ENCODE results near the gene AGO4. TPM values are rescaled to one million over a fixed set of nuclear protein-coding genes. Genes with fewer than 3 reads are reported as not detected.

The AGO4 gene
- total and polyA plus RNA-seq, 2 experiments from 2014 or later = 5.2 to 12.4 TPM

DNA sequence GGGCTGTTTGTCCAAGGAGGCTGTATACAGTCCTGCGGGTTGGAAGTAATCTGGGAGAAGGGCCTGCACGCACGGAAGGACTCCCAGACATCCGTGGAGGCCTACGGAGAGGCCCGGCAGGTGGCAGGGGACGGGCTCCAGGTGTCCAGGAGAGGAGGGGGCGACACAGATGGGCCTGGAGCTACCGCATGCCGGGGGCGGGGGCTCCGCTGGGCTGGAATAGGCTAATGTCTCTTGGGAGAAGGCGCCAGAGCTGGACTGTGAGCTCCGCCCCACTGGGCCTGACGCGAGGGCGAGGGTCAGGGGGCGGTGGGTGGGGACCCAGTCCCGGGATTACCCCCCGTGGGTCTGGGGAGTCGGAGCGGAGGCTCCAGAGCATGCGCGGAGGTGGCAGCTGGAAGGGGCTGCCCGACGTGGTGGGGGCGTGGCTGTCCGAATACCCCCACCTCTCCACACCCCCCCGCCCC lies 75.9 kb downstream of the AGO4 start:
- Histone ChIP-seq H3K4me1 (ENCODE audit: insufficient read depth) (peaks cover 35% of the 10 kb centered on the region), H3K36me3 (replicated peaks; ENCODE audit: insufficient read depth, low read depth) (no peaks in the 10 kb centered on the region), H2AFZ (peak overlapping the region; percentile 96), H3K79me2 (peaks cover 50% of the 10 kb centered on the region), H3K9me3 (ENCODE audit: low read depth) (no peaks in the 10 kb centered on the region), H3K4me2 (peak overlapping the region; percentile 98), H3K9me2 (replicated peaks; ENCODE audit: insufficient read depth) (no peaks in the 10 kb centered on the region), H3K27ac (peak overlapping the region; percentile 90), H3K27me3 (no peaks in the 10 kb centered on the region), H4K20me1 (ENCODE audit: insufficient read depth, poor library complexity, severe bottlenecking) (peaks cover 15% of the 10 kb centered on the region), H3K4me3 (peak overlapping the region; percentile 99)
- TF ChIP-seq EZH2 (IDR thresholded peaks at IDR 0.05; ENCODE audit: borderline replicate concordance) = no peak
- no peak for TF ChIP-seq EZH2phosphoT487 (IDR thresholded peaks at IDR 0.05; ENCODE audit: low read depth, severe bottlenecking, unreplicated experiment)
- TF ChIP-seq, protein P1, sequence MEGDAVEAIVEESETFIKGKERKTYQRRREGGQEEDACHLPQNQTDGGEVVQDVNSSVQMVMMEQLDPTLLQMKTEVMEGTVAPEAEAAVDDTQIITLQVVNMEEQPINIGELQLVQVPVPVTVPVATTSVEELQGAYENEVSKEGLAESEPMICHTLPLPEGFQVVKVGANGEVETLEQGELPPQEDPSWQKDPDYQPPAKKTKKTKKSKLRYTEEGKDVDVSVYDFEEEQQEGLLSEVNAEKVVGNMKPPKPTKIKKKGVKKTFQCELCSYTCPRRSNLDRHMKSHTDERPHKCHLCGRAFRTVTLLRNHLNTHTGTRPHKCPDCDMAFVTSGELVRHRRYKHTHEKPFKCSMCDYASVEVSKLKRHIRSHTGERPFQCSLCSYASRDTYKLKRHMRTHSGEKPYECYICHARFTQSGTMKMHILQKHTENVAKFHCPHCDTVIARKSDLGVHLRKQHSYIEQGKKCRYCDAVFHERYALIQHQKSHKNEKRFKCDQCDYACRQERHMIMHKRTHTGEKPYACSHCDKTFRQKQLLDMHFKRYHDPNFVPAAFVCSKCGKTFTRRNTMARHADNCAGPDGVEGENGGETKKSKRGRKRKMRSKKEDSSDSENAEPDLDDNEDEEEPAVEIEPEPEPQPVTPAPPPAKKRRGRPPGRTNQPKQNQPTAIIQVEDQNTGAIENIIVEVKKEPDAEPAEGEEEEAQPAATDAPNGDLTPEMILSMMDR (IDR thresholded peaks at IDR 0.05; ENCODE audit: poor library complexity) = no peak
- DNase-seq (ENCODE audit: low spot score) = peak; percentile 82
- 0% methylated on average over 8 of the region's 29 CpGs for WGBS (ENCODE audit: low lambda C conversion rate, missing lambda C conversion rate)

DNA sequence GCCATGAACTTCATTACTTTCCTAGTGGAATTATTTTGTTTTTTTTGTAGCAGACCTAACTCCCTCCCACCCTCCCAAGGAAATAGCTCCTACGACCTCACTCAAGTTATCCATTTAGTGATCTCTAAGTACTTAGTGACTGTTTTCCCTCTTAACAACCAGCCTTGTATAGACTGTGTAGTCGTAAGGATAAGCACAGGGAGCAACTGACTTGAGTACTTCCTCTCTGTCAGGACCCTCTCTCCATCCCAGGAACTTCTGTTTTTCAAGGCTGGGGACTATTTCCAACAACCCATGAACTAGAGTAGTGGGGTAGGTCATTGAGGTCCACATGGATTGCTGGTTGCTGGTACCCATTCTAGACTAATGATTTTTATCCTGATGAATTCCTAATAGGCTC lies 77.1 kb downstream of the AGO4 start:
- no peaks in the 10 kb centered on the region for H3K27me3 ChIP-seq
- H3K27ac ChIP-seq = peak overlapping the region; percentile 90
- DNase-seq (ENCODE audit: low spot score) = no peak
- peaks cover 15% of the 10 kb centered on the region for H4K20me1 ChIP-seq (ENCODE audit: insufficient read depth, poor library complexity, severe bottlenecking)
- TF ChIP-seq, protein P1 (IDR thresholded peaks at IDR 0.05; ENCODE audit: poor library complexity) = no peak
- no peak for TF ChIP-seq EZH2 (IDR thresholded peaks at IDR 0.05; ENCODE audit: borderline replicate concordance)
- no peak for TF ChIP-seq EZH2phosphoT487 (IDR thresholded peaks at IDR 0.05; ENCODE audit: low read depth, severe bottlenecking, unreplicated experiment)
- no peaks in the 10 kb centered on the region for H3K9me2 ChIP-seq (replicated peaks; ENCODE audit: insufficient read depth)
- H3K79me2 ChIP-seq = peaks cover 50% of the 10 kb centered on the region
- no peaks in the 10 kb centered on the region for H3K9me3 ChIP-seq (ENCODE audit: low read depth)
- H3K4me2 ChIP-seq = peak overlapping the region; percentile 98
- peaks cover 35% of the 10 kb centered on the region for H3K4me1 ChIP-seq (ENCODE audit: insufficient read depth)
- 45% methylated on average over 2 of the region's 2 CpGs for WGBS (ENCODE audit: low lambda C conversion rate, missing lambda C conversion rate)
- no peak overlapping the region for H3K4me3 ChIP-seq
- H3K36me3 ChIP-seq (replicated peaks; ENCODE audit: insufficient read depth, low read depth) = no peaks in the 10 kb centered on the region
- no peak overlapping the region for H2AFZ ChIP-seq

DNA sequence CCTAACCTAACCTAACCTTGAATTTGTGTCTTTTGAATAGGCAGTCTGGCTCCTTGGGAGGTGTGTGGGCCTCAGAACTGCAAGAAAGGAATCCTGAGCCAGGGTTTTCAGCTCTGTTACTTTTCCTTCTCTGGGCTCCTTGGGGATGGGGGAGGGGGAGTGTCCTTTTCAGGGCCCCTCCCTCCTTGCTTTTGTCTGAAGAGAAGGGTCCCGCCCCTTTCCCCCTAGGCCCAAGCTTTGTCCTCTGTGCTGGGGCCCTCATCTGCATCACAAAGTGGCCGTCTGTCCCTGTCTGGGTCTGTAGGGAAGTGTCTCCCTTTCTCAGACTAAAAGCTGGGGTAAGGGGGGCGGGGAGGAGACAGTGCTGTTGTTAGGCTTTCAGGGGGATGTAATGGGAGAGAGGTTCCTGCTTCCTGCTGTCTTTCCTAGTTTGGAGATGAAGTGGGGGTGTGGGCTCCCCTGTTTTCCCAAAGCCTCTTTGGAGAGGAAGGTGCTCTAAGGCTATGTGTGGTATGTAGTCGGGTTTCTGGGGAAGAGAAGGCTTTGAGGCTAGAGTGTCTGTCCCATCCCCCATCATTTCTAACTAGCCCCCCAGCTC lies 78.2 kb downstream of the AGO4 start:
- Histone ChIP-seq H3K79me2 (peaks cover 50% of the 10 kb centered on the region), H4K20me1 (ENCODE audit: insufficient read depth, poor library complexity, severe bottlenecking) (peaks cover 15% of the 10 kb centered on the region), H3K27me3 (no peaks in the 10 kb centered on the region), H3K4me1 (ENCODE audit: insufficient read depth) (peaks cover 31% of the 10 kb centered on the region), H3K4me2 (peak overlapping the region; percentile 98), H3K27ac (peak overlapping the region; percentile 69), H3K9me2 (replicated peaks; ENCODE audit: insufficient read depth) (no peaks in the 10 kb centered on the region), H3K4me3 (no peak overlapping the region), H2AFZ (no peak overlapping the region), H3K9me3 (ENCODE audit: low read depth) (no peaks in the 10 kb centered on the region), H3K36me3 (replicated peaks; ENCODE audit: insufficient read depth, low read depth) (no peaks in the 10 kb centered on the region)
- no peak for TF ChIP-seq EZH2 (IDR thresholded peaks at IDR 0.05; ENCODE audit: borderline replicate concordance)
- TF ChIP-seq, protein P1 (IDR thresholded peaks at IDR 0.05; ENCODE audit: poor library complexity) = no peak
- no peak for TF ChIP-seq EZH2phosphoT487 (IDR thresholded peaks at IDR 0.05; ENCODE audit: low read depth, severe bottlenecking, unreplicated experiment)
- peak; percentile 42 for DNase-seq (ENCODE audit: low spot score)
- 45% methylated on average over 4 of the region's 4 CpGs for WGBS (ENCODE audit: low lambda C conversion rate, missing lambda C conversion rate)

All from hepatocyte (in vitro differentiated cells).